Sigmoid colon (tissue), 7 donors: ENCODE data around the gene EMD. TPM values are rescaled to one million over a fixed set of nuclear protein-coding genes. Genes with fewer than 3 reads are reported as not detected.
"Not testable (repeated sequence)": the region's sequence is repeated elsewhere in the genome, so short reads cannot be mapped to it uniquely, and the experiment has no call there.

ENCODE experiments used
- DNase-seq: peaks from one replicate; pipeline ENCODE4 v3.0.0-alpha.2; 2019
- H3K27ac ChIP-seq, 4 donors: fragments of 200-600 bp; sonication (generic); one replicate each; pipeline ENCODE4 v1.5.1; 2016 to 2019; ENCODE audit warnings: mild to moderate bottlenecking in 1 of 4
- H3K27me3 ChIP-seq, 3 donors: fragments of 200-600 bp; sonication (generic); one replicate each; pipeline ENCODE4 v1.5.1; 2019; ENCODE audit warnings: mild to moderate bottlenecking in 1 of 3
- H3K36me3 ChIP-seq, 4 donors: fragments of 200-600 bp; sonication (generic); one replicate each; pipeline ENCODE4 v1.5.1; 2016 to 2019
- H3K4me1 ChIP-seq, 4 donors: fragments of 200-600 bp; sonication (generic); one replicate each; pipeline ENCODE4 v1.5.1; 2017 to 2019
- H3K4me3 ChIP-seq, 4 donors: fragments of 200-600 bp; sonication (generic); one replicate each; pipeline ENCODE4 v1.5.1; 2017 to 2019; ENCODE audit warnings: mild to moderate bottlenecking in 2 of 4, moderate library complexity in 1 of 4
- H3K9me3 ChIP-seq, 4 donors: fragments of 200-600 bp in 3 of 4; sonication (generic) in 3 of 4; one replicate each; pipeline versions ENCODE4 v1.5.1 to v1.6.1; 2013 to 2019
- CTCF ChIP-seq, 4 experiments: fragments of 450-650 bp in 3 of 4; fragments of 200-600 bp in 1 of 4; IDR thresholded peaks; one replicate each; pipeline ENCODE4 v1.5.1; 2016 to 2019; ENCODE audit warnings: antibody characterized with exemption in 4 of 4, mild to moderate bottlenecking in 3 of 4, moderate library complexity in 2 of 4
- EP300 ChIP-seq, 4 donors: sonication (generic); formaldehyde crosslinking; IDR thresholded peaks; one replicate each; pipeline ENCODE4 v1.6.1; 2017; ENCODE audit warnings: antibody characterized with exemption in 4 of 4
- POLR2A ChIP-seq, 2 donors: fragments of 450-650 bp; IDR thresholded peaks; one replicate each; pipeline ENCODE4 v1.6.1; 2016; ENCODE audit warnings: antibody characterized with exemption in 2 of 2, mild to moderate bottlenecking in 2 of 2, moderate library complexity in 2 of 2
- POLR2AphosphoS5 ChIP-seq, 4 donors: sonication (generic); formaldehyde crosslinking; IDR thresholded peaks; one replicate each; pipeline ENCODE4 v1.6.1; 2017; ENCODE audit warnings: antibody characterized with exemption in 4 of 4
- WGBS, 2 donors: extraction: QIAGEN DNeasy Blood & Tissue Kit; methylation state at CpG; one replicate each; pipeline ENCODE4 v1.1.7; 2013; 5-methylcytosine and 5-hydroxymethylcytosine counted together
- intact Hi-C: fragments of 100-400 bp; cut with DNase I; formaldehyde crosslinking; loops from one replicate; pipeline ENCODE4 v1.15.1; 2023
- polyA plus RNA-seq, 3 donors: library from polyadenylated mRNA; stranded (reverse); fragments of 200-250 nt; gene quantifications; one replicate each; pipeline ENCODE4 v1.2.3, GENCODE V29; 2013
- total RNA-seq, 4 donors: library from RNA; depleted of rRNA; stranded (reverse); fragments of >200 nt; gene quantifications; one replicate each; pipeline ENCODE4 v1.1.0, GENCODE V29; 2016
- donor health status: healthy with polysubstance abuse.
- donor health status: Bipolar disorder and iron deficiency.
- donor health status: healthy.

EMD gene
- total and polyA plus RNA-seq, 7 donors = 40.7 to 87.9 (median 46.0) TPM

- intact Hi-C loops = no loop called here
- Histone ChIP-seq H3K36me3 (peaks cover 0 to 4% (median 0%) of the 10 kb centered on the region in 4 donors), H3K27me3 (no peaks in the 10 kb centered on the region), H3K9me3 (no peaks in the 10 kb centered on the region), H3K27ac (peak overlapping the region in 3 of 4 donors; percentile 53 to 100 (median 62)), H3K4me3 (no peak overlapping the region), H3K4me1 (peaks cover 0 to 33% (median 23%) of the 10 kb centered on the region in 4 donors)
- 67 to 80% methylated on average over 14 of the region's 14 CpGs for WGBS, 2 donors
- peak; percentile 73 for DNase-seq
- TF ChIP-seq CTCF (IDR thresholded peaks at IDR 0.05) = no peak
- no peak for TF ChIP-seq POLR2A (IDR thresholded peaks at IDR 0.05)
- no peak for TF ChIP-seq POLR2AphosphoS5 (IDR thresholded peaks at IDR 0.05)
- TF ChIP-seq EP300 (IDR thresholded peaks at IDR 0.05) = no peak
Observed at GRCh38 chrX:154383359-154384283, 4.5 kb downstream of the EMD start.

GRCh38 chrX:154384284-154384892 is 5.3 kb downstream of the EMD start:
- Histone ChIP-seq H3K9me3 (no peaks in the 10 kb centered on the region), H3K27me3 (no peaks in the 10 kb centered on the region), H3K4me3 (no peak overlapping the region), H3K4me1 (peaks cover 0 to 33% (median 23%) of the 10 kb centered on the region in 4 donors), H3K27ac (peak overlapping the region in 3 of 4 donors; percentile 53 to 100 (median 62)), H3K36me3 (peaks cover 0 to 4% (median 0%) of the 10 kb centered on the region in 4 donors)
- TF ChIP-seq CTCF (IDR thresholded peaks at IDR 0.05) (peak in 2 of 4 experiments; percentile 7 to 29), EP300 (IDR thresholded peaks at IDR 0.05) (no peak)
- intact Hi-C loops = no loop called here
- DNase-seq = peak; percentile 64
- WGBS, 2 donors = 54 to 72% methylated on average over 8 of the region's 8 CpGs

- no CpG with 5 or more reads among the region's 20 CpGs for WGBS, 2 donors
- H3K4me1 ChIP-seq = peaks cover 0 to 16% (median 10%) of the 10 kb centered on the region in 4 donors
- DNase-seq, H3K9me3 ChIP-seq, H3K36me3 ChIP-seq, intact Hi-C loops, H3K27ac ChIP-seq, H3K4me3 ChIP-seq, H3K27me3 ChIP-seq: not testable (repeated sequence)
Observed at GRCh38 chrX:154388094-154388493, 9.0 kb downstream of the EMD start.

GRCh38 chrX:154388649-154389048 is 9.6 kb downstream of the EMD start:
- intact Hi-C loops, DNase-seq, H3K9me3 ChIP-seq, H3K27me3 ChIP-seq, H3K36me3 ChIP-seq, H3K4me3 ChIP-seq, H3K27ac ChIP-seq: not testable (repeated sequence)
- WGBS, 2 donors = no CpG with 5 or more reads among the region's 16 CpGs
- H3K4me1 ChIP-seq = peaks cover 0 to 11% (median 6%) of the 10 kb centered on the region in 4 donors

- DNase-seq = peak; percentile 48
- H3K4me1 ChIP-seq, H3K9me3 ChIP-seq, H3K27me3 ChIP-seq, H3K36me3 ChIP-seq, intact Hi-C loops: not testable (repeated sequence)
- peak overlapping the region; percentile 59 to 72 (median 62) for H3K27ac ChIP-seq
- H3K4me3 ChIP-seq = peak overlapping the region in 2 of 4 donors; percentile 18 to 29
- 1% methylated on average over 20 to 41 of the region's 121 CpGs for WGBS, 2 donors
Observed at GRCh38 chrX:154389812-154390747, 11.0 kb downstream of the EMD start.

- intact Hi-C loops = loop anchor here (5.0 kb wide), 1 partner anchor 91 kb away; the partner anchor contains the start of gene UBL4A
- not testable (repeated sequence) for H3K4me3 ChIP-seq, DNase-seq, H3K27me3 ChIP-seq, H3K9me3 ChIP-seq
- WGBS, 2 donors = 88 to 93% methylated on average over 17 of the region's 17 CpGs
- Histone ChIP-seq H3K27ac (peak overlapping the region; percentile 95 to 98 (median 97)), H3K36me3 (peaks cover 11 to 22% (median 14%) of the 10 kb centered on the region in 4 donors), H3K4me1 (peaks cover 0 to 20% (median 13%) of the 10 kb centered on the region in 4 donors)
Observed at GRCh38 chrX:154396363-154396762, 17.3 kb downstream of the EMD start.
